ENCODE measurements around the gene UTP18. TPM values are rescaled to one million over a fixed set of nuclear protein-coding genes. Genes with fewer than 3 reads are reported as not detected.

UTP18 gene
- total and polyA plus RNA-seq, 2 of the 13 experiments (the other 11 are each of a cell fraction or from before 2014, with no cell fraction given), result 35.2 to 104 TPM

GRCh38 chr17:51259564-51260236 is 646 bp upstream of the UTP18 start, which contains the start of gene MBTD1 (continued):
- TF ChIP-seq ZNF280D (CRISPR knock-in tag; IDR thresholded peaks at IDR 0.05) (no peak; the same call in 1 of the 2 replicates), MXI1 (IDR thresholded peaks at IDR 0.05; ENCODE audit: borderline replicate concordance, low read depth, low read length) (no peak), NFE2L1 (CRISPR knock-in tag; IDR thresholded peaks at IDR 0.05; ENCODE audit: borderline replicate concordance) (no peak), ZNF451 (CRISPR knock-in tag; IDR thresholded peaks at IDR 0.05) (0 out of 2 replicates have a peak, but pooled peaks have one; percentile 23), KDM5A (IDR thresholded peaks at IDR 0.05; ENCODE audit: borderline replicate concordance, low read length) (peak; percentile 62; the same call in 1 of the 2 replicates), ARID3A (IDR thresholded peaks at IDR 0.05; ENCODE audit: low read depth, low read length) (no peak), CENPT (CRISPR knock-in tag; IDR thresholded peaks at IDR 0.05; ENCODE audit: low read depth) (no peak), ZHX2 (IDR thresholded peaks at IDR 0.05; ENCODE audit: low read depth) (no peak; the same call in 1 of the 2 replicates), ZHX2 (CRISPR knock-in tag; IDR thresholded peaks at IDR 0.05; ENCODE audit: borderline replicate concordance) (0 out of 2 replicates have a peak, but pooled peaks have one; percentile 21), ZNF619 (CRISPR knock-in tag; IDR thresholded peaks at IDR 0.05) (no peak), ZFP36L2 (CRISPR knock-in tag; IDR thresholded peaks at IDR 0.05) (no peak), HOXA7 (CRISPR knock-in tag; IDR thresholded peaks at IDR 0.05) (no peak), SAP130 (CRISPR knock-in tag; IDR thresholded peaks at IDR 0.05; ENCODE audit: low read depth) (no peak; the same call in 1 of the 2 replicates), HNRNPL (IDR thresholded peaks at IDR 0.05; ENCODE audit: low read depth, low read length) (no peak), TOPORS (CRISPR knock-in tag; IDR thresholded peaks at IDR 0.05) (no peak), ZNF317 (CRISPR knock-in tag; IDR thresholded peaks at IDR 0.05) (peak; percentile 49; the same call in 1 of the 2 replicates), ZNF274 (CRISPR knock-in tag; IDR thresholded peaks at IDR 0.05) (no peak), PCBP1 (IDR thresholded peaks at IDR 0.05; ENCODE audit: borderline replicate concordance, low read depth, low read length) (peak; percentile 55; the same call in 1 of the 2 replicates), ZNF225 (CRISPR knock-in tag; IDR thresholded peaks at IDR 0.05) (no peak), ZNF746 (CRISPR knock-in tag; IDR thresholded peaks at IDR 0.05) (0 out of 2 replicates have a peak, but pooled peaks have one; percentile 25)

Measured in HepG2 (cell line).